Measurements from ENCODE around the gene GXYLT2. TPM values are rescaled to one million over a fixed set of nuclear protein-coding genes. Genes with fewer than 3 reads are reported as not detected.

Gene GXYLT2, protein sequence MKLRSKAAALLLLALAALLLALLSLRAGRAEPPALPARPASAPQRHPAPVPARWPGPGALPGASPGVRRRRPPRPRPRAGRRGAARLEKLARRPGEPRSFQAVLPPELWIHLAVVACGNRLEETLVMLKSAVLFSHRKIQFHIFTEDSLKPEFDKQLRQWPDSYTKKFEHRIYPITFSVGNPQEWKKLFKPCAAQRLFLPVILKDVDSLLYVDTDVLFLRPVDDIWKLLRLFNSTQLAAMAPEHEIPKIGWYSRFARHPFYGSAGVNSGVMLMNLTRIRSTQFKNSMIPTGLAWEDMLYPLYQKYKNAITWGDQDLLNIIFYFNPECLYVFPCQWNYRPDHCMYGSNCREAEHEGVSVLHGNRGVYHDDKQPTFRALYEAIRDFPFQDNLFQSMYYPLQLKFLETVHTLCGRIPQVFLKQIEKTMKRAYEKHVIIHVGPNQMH
- 25.7 and 33.5 TPM in 2 replicates for total RNA-seq

GRCh38 chr3:72887705-72888545 is at the start of gene GXYLT2:
Gene GXYLT2 (plus strand): TSS chr3:72888046. CDS start chr3:72888234, 188 bp downstream.

DNA sequence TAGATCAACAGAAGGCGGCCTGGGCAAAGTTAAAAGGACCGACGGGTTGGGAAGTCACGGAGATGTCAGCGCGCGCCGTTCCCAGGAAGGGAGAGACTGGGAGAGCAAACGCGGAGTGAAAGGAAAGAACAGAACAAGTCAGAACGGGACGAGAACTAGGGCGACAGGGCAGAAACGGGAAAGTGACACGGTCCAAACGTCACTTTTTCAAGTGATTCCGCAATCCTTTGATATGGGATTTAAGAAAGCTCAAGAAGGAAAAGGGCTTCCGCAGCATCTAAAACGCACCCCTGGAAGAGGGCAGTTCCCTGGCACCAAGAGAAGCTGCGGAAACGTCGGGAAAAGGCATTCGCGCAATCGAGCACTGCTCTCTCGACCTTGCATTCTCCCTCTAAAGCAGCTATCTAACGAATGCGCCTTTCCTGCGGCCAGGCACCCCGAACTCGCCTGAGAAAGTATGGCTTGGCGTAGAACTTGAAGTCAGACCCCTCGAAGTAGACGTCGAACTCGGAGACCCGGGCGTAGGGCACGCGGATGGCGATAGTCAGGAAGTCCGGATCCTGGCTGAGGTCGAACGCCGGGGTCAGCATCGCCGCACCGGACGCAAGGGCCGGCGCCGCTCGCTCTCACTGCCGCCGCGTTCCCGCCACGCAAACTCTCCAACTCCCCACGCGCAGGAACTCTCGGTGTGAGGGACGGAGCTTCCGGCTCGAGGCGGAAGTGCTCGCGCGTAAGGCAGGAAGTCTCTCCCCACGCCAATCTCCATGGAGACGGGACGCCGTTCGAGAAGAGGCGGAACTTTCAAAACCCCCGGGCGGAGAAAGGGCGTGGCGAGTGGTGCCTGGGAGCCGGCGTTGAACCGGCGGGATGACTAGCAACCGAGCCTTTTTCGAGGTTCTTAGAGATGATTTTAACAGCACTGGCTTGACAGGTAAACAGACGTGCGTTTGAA is 39.8 kb upstream of the GXYLT2 start, which contains the start of gene SHQ1:
SHQ1 (minus strand) TSS at position 695 of the 952 bp plus-strand sequence; CDS start at position 590, 105 bp downstream.

GRCh38 chr3:72996473-72997333 is 108.9 kb downstream of the GXYLT2 start, which contains the start of gene PPP4R2:
Gene PPP4R2 (plus strand): TSS chr3:72996811. CDS start chr3:72997038, 227 bp downstream.

Other genes with a start within 250 kb of the GXYLT2 start
- gene SHQ1, start 39.6 kb upstream of the GXYLT2 start, total RNA-seq = 18.2 and 18.7 TPM in 2 replicates
- gene PPP4R2, start 108.8 kb downstream of the GXYLT2 start, total RNA-seq = 52.3 and 64.7 TPM in 2 replicates
- 4.1 and 4.2 TPM in 2 replicates for gene EBLN2, start 173.6 kb downstream of the GXYLT2 start, total RNA-seq